Stomach (tissue), 9 donors: ENCODE results near the gene DNAJC17. TPM values are rescaled to one million over a fixed set of nuclear protein-coding genes. Genes with fewer than 3 reads are reported as not detected.

Experiments
- DNase-seq, 2 donors: peaks; one replicate each; pipeline versions ENCODE4 v3.0.0 to v3.0.0-alpha.2; 2013 to 2019
- H3K27ac ChIP-seq, 5 donors: fragments of 200-600 bp in 4 of 5; sonication (generic) in 4 of 5; one replicate each; pipeline ENCODE4 v1.5.1; 2013 to 2019; ENCODE audit warnings: mild to moderate bottlenecking in 1 of 5, moderate library complexity in 1 of 5
- H3K27me3 ChIP-seq, 3 donors: fragments of 200-600 bp; sonication (generic); one replicate each; pipeline ENCODE4 v1.5.1; 2017 to 2019; ENCODE audit warnings: mixed run types in 1 of 3
- H3K36me3 ChIP-seq, 4 donors: fragments of 200-600 bp; sonication (generic); 1 replicate in 3 of 4; 2 replicates in 1 of 4; pipeline ENCODE4 v1.5.1; 2016 to 2019
- H3K4me1 ChIP-seq, 4 donors: fragments of 200-600 bp; sonication (generic); one replicate each; pipeline ENCODE4 v1.5.1; 2016 to 2019
- H3K4me3 ChIP-seq, 4 donors: fragments of 200-600 bp; sonication (generic) in 3 of 4; one replicate each; pipeline ENCODE4 v1.5.1; 2016 to 2019; ENCODE audit warnings: mild to moderate bottlenecking in 1 of 4
- H3K9me3 ChIP-seq, 4 donors: fragments of 200-600 bp; sonication (generic); one replicate each; pipeline ENCODE4 v1.5.1; 2016 to 2019
- EP300 ChIP-seq: sonication (generic); formaldehyde crosslinking; IDR thresholded peaks from one replicate; pipeline ENCODE4 v1.6.1; 2017; ENCODE audit warnings: antibody characterized with exemption
- POLR2A ChIP-seq, 4 donors: fragments of 450-650 bp; IDR thresholded peaks; one replicate each; pipeline ENCODE4 v1.6.1; 2016; ENCODE audit warnings: antibody characterized with exemption in 4 of 4, control low read depth in 2 of 4, mild to moderate bottlenecking in 1 of 4, moderate library complexity in 1 of 4
- POLR2AphosphoS5 ChIP-seq, 3 donors: sonication (generic); formaldehyde crosslinking; IDR thresholded peaks; one replicate each; pipeline ENCODE4 v1.6.1; 2016; ENCODE audit warnings: antibody characterized with exemption in 3 of 3
- WGBS, 5 donors: extraction: QIAGEN DNeasy Blood & Tissue Kit in 3 of 5; methylation state at CpG; one replicate each; pipeline versions ENCODE4 v1.1.5 to v1.1.7; 2013 to 2018; 5-methylcytosine and 5-hydroxymethylcytosine counted together
- intact Hi-C: fragments of 100-400 bp; cut with DNase I; formaldehyde crosslinking; loops from one replicate; pipeline ENCODE4 v1.15.1; 2023; ENCODE audit warnings: low total_unique reads
- polyA plus RNA-seq, 3 donors: library from polyadenylated mRNA; stranded (reverse); fragments of 200-250 nt; gene quantifications; one replicate each; pipeline ENCODE4 v1.2.3, GENCODE V29; 2013
- total RNA-seq, 5 donors: library from RNA; depleted of rRNA; stranded (reverse); fragments of >200 nt; gene quantifications; one replicate each; pipeline versions ENCODE4 v1.1.0 to v1.2.3, GENCODE V29; 2014 to 2016
- TF ChIP-seq, protein P1 (sequence below), 7 experiments: fragments of 450-650 bp in 4 of 7; fragments of 200-600 bp in 3 of 7; sonication (generic) in 3 of 7; IDR thresholded peaks; one replicate each; pipeline ENCODE4 v1.5.1; 2016 to 2019; ENCODE audit warnings: antibody characterized with exemption in 7 of 7, control low read depth in 2 of 7, mild to moderate bottlenecking in 1 of 7
- donor health status: healthy with polysubstance abuse.
- donor health status: Bipolar disorder and iron deficiency.
- donor health status: healthy.

Gene DNAJC17
- total and polyA plus RNA-seq, 8 donors, result 11.0 to 66.7 (median 43.7) TPM

DNA sequence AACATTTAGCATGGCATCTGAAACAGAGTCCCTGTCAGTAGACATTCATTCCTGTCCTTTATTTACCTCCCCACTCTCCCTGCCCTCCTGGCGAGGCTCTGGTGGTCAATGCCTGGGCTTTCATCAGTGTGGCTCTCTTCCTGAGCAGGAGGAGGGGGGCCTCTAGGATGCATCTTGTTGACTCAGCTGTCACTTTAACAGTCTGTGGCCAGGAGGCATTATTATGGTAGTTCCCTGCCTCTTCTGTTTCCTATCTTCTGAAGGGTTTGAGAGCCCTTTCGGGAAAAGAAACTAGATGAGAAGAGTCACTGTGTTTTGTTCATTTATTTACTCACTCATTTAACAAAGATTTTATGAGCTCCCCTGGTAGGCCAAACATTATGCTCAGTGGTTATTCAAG is 23.6 kb upstream of the DNAJC17 start:
- no peaks in the 10 kb centered on the region for H3K27me3 ChIP-seq
- no peaks in the 10 kb centered on the region for H3K36me3 ChIP-seq
- no peaks in the 10 kb centered on the region for H3K9me3 ChIP-seq
- peaks cover 0 to 12% (median under 1%) of the 10 kb centered on the region in 4 donors for H3K4me1 ChIP-seq
- H3K4me3 ChIP-seq, result no peak overlapping the region
- no peak overlapping the region for H3K27ac ChIP-seq
- DNase-seq, result no peak
- intact Hi-C loops, result no loop called here
- TF ChIP-seq EP300 (no peak), POLR2A (IDR thresholded peaks at IDR 0.05) (no peak), POLR2AphosphoS5 (IDR thresholded peaks at IDR 0.05) (no peak)
- TF ChIP-seq, protein P1, sequence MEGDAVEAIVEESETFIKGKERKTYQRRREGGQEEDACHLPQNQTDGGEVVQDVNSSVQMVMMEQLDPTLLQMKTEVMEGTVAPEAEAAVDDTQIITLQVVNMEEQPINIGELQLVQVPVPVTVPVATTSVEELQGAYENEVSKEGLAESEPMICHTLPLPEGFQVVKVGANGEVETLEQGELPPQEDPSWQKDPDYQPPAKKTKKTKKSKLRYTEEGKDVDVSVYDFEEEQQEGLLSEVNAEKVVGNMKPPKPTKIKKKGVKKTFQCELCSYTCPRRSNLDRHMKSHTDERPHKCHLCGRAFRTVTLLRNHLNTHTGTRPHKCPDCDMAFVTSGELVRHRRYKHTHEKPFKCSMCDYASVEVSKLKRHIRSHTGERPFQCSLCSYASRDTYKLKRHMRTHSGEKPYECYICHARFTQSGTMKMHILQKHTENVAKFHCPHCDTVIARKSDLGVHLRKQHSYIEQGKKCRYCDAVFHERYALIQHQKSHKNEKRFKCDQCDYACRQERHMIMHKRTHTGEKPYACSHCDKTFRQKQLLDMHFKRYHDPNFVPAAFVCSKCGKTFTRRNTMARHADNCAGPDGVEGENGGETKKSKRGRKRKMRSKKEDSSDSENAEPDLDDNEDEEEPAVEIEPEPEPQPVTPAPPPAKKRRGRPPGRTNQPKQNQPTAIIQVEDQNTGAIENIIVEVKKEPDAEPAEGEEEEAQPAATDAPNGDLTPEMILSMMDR (IDR thresholded peaks at IDR 0.05), result no peak
- 80 to 86% (median 83%) methylated on average over 2 of the region's 2 CpGs for WGBS, 5 donors

DNA sequence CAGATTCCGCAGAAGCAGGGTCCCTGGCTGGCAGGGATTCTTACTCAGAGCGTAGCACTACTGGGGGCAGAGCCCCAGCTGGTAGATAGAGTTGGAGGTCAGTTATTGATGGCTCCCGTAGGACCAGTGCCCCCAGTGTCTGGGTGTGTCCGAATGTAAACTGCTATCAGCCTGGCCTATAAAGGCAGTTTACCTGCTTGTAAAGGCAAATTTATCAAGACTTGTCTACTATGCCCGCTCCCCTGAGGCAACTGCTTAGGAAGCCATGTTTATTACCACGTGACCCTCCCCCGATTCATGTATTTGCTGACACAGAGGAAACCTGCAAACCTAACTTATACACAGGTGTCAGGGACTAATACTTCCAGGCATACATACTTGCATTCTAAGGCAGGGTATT is 21.8 kb upstream of the DNAJC17 start:
- DNase-seq, result peak in 1 of 2 donors; percentile 58
- Histone ChIP-seq H3K27me3 (no peaks in the 10 kb centered on the region), H3K4me1 (peaks cover 0 to 13% (median 3%) of the 10 kb centered on the region in 4 donors), H3K4me3 (no peak overlapping the region), H3K9me3 (no peaks in the 10 kb centered on the region), H3K27ac (no peak overlapping the region), H3K36me3 (no peaks in the 10 kb centered on the region)
- no peak for TF ChIP-seq POLR2A (IDR thresholded peaks at IDR 0.05)
- no peak for TF ChIP-seq POLR2AphosphoS5 (IDR thresholded peaks at IDR 0.05)
- TF ChIP-seq, protein P1 (IDR thresholded peaks at IDR 0.05), result no peak
- no peak for TF ChIP-seq EP300
- WGBS, 5 donors, result 51 to 72% (median 59%) methylated on average over 7 of the region's 7 CpGs
- intact Hi-C loops, result no loop called here

DNA sequence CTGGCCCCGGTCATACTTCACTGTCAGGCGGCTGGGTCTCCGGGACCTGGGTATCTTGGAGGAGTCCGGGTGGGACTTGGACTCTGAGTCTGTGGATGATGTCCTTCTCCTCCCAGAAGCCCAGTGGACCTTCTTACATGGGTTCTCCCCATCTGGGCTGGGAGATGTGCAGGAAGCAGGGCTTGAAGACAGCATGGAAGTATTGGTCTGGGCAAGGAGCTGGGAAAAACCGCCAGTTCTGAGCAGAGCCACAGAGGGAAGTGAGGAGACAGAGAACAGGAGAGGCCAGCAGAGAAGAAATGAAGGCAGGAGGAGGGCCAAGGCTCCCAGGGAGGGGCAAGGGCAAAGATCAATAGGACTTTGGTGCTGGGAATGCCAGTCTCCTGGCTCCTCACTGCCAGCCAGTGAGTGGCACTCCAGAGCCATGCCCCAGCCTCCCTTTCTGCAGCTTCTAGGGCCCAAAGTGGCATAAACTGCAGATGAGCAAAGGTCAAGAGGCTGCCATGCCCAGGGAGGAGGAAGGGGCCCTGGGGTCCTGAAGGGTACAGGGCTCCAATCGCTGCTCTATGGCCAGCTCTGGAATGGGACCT is 21.3 kb upstream of the DNAJC17 start, which contains the start of gene PPP1R14D:
PPP1R14D (minus strand) TSS at position 262 of the 590 bp plus-strand sequence; CDS start at position 195, 67 bp downstream.
- no peak for DNase-seq
- H3K27me3 ChIP-seq, result no peaks in the 10 kb centered on the region
- no peaks in the 10 kb centered on the region for H3K9me3 ChIP-seq
- intact Hi-C loops, result no loop called here
- no peak within 1 kb of the TSS for H3K27ac ChIP-seq
- H3K4me3 ChIP-seq, result no peak within 1 kb of the TSS
- H3K36me3 ChIP-seq, result no peaks in the 10 kb centered on the region
- peaks cover 0 to 13% (median 3%) of the 10 kb centered on the region in 4 donors for H3K4me1 ChIP-seq
- TF ChIP-seq EP300, result no peak
- TF ChIP-seq POLR2AphosphoS5 (IDR thresholded peaks at IDR 0.05), result no peak
- TF ChIP-seq, protein P1 (IDR thresholded peaks at IDR 0.05), result no peak
- no peak for TF ChIP-seq POLR2A (IDR thresholded peaks at IDR 0.05)
- WGBS, 5 donors, result 78 to 91% (median 88%) methylated on average over 6 of the region's 6 CpGs

DNA sequence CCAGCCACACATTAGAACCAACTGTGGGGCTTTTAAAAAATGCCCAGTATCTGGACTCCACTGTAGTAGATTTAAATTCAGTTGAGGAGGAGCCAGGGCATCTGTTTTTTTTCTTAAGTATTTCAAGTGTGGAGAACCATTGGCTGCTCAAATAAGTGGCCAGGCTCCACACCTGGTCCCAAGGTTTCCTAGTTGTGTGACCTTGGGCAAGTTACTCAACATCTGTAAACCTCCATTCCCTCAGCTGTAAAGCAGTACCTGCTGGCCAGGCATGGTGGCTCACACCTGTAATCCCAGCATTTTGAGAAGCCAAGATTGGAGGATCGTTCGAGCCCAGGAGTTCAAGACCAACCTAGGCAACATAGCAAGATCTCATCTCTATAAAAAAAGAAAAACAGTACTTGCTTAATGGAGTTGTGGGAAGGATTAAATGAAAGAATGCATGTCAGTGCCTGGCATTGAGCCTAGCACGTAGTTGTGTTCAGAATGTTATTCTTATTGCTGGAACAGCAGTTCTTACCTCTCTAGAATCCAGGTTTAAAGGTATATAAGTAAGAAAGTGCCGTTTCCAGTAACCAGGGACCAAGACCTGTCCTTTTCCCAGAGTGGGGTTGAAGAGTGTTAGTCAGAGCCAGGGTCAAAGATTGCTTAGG is 19.3 kb upstream of the DNAJC17 start:
- WGBS, 5 donors, result 76 to 88% (median 81%) methylated on average over 4 of the region's 4 CpGs
- Histone ChIP-seq H3K4me3 (no peak overlapping the region), H3K4me1 (peaks cover 0 to 13% (median 3%) of the 10 kb centered on the region in 4 donors), H3K9me3 (no peaks in the 10 kb centered on the region), H3K27me3 (no peaks in the 10 kb centered on the region), H3K36me3 (no peaks in the 10 kb centered on the region), H3K27ac (peak overlapping the region in 1 of 5 donors; percentile 24)
- intact Hi-C loops, result no loop called here
- no peak for TF ChIP-seq POLR2A (IDR thresholded peaks at IDR 0.05)
- TF ChIP-seq EP300, result no peak
- TF ChIP-seq, protein P1 (IDR thresholded peaks at IDR 0.05), result no peak
- no peak for TF ChIP-seq POLR2AphosphoS5 (IDR thresholded peaks at IDR 0.05)
- DNase-seq, result no peak
